Gastrocnemius medialis (tissue), 4 donors: ENCODE results near the gene IFIT3.
"Not testable (repeated sequence)": the region's sequence is repeated elsewhere in the genome, so short reads cannot be mapped to it uniquely, and the experiment has no call there.

Experiments used
- CTCF ChIP-seq, 5 experiments: fragments of 450-650 bp in 3 of 5; fragments of 200-600 bp in 2 of 5; sonication (generic) in 2 of 5; IDR thresholded peaks in 4 of 5; conservative IDR thresholded peaks in 1 of 5; 1 replicate in 4 of 5; 2 replicates in 1 of 5; pipeline ENCODE4 v1.5.1; 2016 to 2019; ENCODE audit warnings: antibody characterized with exemption in 5 of 5, mild to moderate bottlenecking in 3 of 5, moderate library complexity in 3 of 5
- POLR2A ChIP-seq, 2 donors: fragments of 450-650 bp; IDR thresholded peaks; one replicate each; pipeline ENCODE4 v1.6.1; 2017; ENCODE audit warnings: antibody characterized with exemption in 2 of 2, mild to moderate bottlenecking in 2 of 2, moderate library complexity in 2 of 2

DNA sequence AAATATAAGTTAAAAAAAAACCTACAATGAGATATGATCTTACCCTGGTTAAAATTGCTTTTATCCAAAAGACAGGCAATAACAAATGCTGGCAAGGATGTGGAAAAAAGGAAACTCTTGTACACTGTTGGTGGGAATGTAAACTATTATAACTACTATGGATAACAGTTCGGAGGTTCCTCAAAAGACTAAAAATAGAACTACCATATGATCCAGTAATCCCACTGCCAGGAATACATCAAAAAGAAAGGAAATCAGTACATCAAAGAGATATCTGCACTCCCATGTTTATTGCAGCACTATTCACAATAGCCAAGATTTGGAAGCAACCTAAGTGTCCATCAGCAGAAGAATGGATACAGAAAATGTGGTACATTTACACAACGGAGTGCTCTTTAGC, 1.9 kb upstream of the IFIT3 start:
- TF ChIP-seq CTCF (IDR thresholded peaks at IDR 0.05 in 4 of 5, conservative IDR thresholded peaks at IDR 0.05 in 1 of 5); POLR2A (IDR thresholded peaks at IDR 0.05): not testable (repeated sequence)
